HL-60 (cell line): ENCODE results near the gene OGFR.

Experiments used
- CTCF ChIP-seq: IDR thresholded peaks from one replicate; pipeline ENCODE4 v1.5.1; 2011; ENCODE audit warnings: low read length, control low read depth, inconsistent platforms; ENCODE audit not compliant: insufficient read depth
- GABPA ChIP-seq: IDR thresholded peaks from 2 replicates; pipeline ENCODE4 v1.6.1; 2012; ENCODE audit warnings: low read depth
- POLR2AphosphoS5 ChIP-seq: IDR thresholded peaks from 2 replicates; pipeline ENCODE4 v1.6.1; 2012; ENCODE audit warnings: low read depth
- REST ChIP-seq: IDR thresholded peaks from 2 replicates; pipeline ENCODE4 v1.6.1; 2012; ENCODE audit warnings: low read depth; ENCODE audit not compliant: insufficient replicate concordance

- no peak for TF ChIP-seq POLR2AphosphoS5
- no peak for TF ChIP-seq GABPA
- no peak for TF ChIP-seq CTCF
- no peak for TF ChIP-seq REST
These were observed 23.9 kb upstream of the OGFR start for GRCh38 chr20:62780696-62781095.
